ENCODE results near the gene LRRC73.

GRCh38 chr6:43540507-43540906 lies 30.4 kb upstream of the LRRC73 start:
- TF ChIP-seq CTCF (IDR thresholded peaks at IDR 0.05 in 8 of 11, conservative IDR thresholded peaks at IDR 0.05 in 3 of 11) (no peak), POLR2A (IDR thresholded peaks at IDR 0.05) (no peak), POLR2AphosphoS5 (IDR thresholded peaks at IDR 0.05) (no peak)

Data from spleen (tissue), 7 donors.